ENCODE results near the gene CROT.
"Not testable (repeated sequence)": the region's sequence is repeated elsewhere in the genome, so short reads cannot be mapped to it uniquely, and the experiment has no call there.

The CROT gene, protein sequence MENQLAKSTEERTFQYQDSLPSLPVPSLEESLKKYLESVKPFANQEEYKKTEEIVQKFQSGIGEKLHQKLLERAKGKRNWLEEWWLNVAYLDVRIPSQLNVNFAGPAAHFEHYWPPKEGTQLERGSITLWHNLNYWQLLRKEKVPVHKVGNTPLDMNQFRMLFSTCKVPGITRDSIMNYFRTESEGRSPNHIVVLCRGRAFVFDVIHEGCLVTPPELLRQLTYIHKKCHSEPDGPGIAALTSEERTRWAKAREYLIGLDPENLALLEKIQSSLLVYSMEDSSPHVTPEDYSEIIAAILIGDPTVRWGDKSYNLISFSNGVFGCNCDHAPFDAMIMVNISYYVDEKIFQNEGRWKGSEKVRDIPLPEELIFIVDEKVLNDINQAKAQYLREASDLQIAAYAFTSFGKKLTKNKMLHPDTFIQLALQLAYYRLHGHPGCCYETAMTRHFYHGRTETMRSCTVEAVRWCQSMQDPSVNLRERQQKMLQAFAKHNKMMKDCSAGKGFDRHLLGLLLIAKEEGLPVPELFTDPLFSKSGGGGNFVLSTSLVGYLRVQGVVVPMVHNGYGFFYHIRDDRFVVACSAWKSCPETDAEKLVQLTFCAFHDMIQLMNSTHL

DNA sequence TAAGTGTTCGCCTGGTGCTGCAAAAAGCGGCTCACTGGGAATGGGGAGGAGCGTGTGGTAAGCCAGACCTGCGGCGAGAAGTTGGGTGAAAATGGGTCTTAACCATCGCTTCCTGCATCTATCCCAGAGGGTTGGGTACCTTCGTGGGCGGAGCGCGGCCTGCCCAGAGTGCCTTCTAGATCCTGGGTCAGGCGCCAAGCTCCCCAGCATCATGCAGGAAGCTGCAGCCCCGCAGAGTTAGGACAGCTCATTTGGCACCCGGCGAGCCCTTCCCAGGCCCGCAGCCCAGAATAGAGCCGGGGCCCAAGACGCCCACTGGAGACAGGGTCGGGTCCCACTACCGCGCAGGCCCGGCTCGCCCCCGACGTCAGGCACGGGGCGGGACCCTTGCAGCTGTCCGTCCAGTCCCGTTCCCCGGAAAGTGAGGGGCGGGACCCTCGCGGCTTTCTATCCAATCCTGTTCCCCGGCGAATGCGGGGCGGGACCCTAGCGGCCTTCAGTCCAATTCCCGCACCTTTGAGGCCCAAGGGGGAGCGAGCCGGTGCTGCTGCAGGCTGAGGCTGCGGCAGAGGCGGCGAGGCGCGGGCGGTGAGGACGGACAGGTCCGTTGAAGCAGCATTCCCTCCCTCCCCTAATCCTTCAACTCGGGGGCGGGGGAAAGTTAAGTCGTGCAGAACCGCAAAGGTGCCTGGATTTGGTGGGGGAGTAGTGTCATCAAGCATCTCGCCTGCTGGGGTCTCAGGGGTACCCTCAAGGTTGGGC lies at the start of gene CROT:
CROT (plus strand) TSS at position 499 of the 762 bp plus-strand sequence. CDS start 3,405 bp downstream, outside the sequence.
- no peaks in the 10 kb centered on the region for H3K27me3 Mint-ChIP-seq
- peak within 1 kb of the TSS; percentile 98 for H3K4me3 Mint-ChIP-seq
- peaks cover 27% of the 10 kb centered on the region for H3K36me3 Mint-ChIP-seq (ENCODE audit: low read depth)
- peaks cover 49% of the 10 kb centered on the region for H3K4me1 Mint-ChIP-seq (ENCODE audit: low read depth)
- peak within 1 kb of the TSS; percentile 91 for H3K27ac Mint-ChIP-seq
- H3K9me3 Mint-ChIP-seq: no peaks in the 10 kb centered on the region

DNA sequence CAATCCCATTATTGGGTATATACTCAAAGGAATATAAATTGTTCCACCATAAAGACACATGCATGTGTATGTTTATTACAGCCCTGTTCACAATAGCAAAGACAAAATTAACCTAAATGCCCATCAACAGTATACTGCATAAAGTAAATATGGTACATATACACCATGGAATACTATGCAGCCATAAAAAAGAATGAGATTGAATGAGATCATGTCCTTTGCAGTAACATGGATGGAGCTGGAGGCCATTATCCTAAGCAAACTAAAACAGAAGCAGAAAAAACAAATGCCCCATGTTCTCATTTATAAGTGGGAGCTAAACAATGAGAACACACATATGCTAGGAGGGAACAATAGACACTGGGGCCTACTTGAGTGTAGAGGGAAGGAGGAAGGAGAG lies 44.7 kb upstream of the CROT start:
- no peak overlapping the region for H3K27ac Mint-ChIP-seq
- peaks cover 9% of the 10 kb centered on the region for H3K27me3 Mint-ChIP-seq
- H3K4me1 Mint-ChIP-seq (ENCODE audit: low read depth): no peaks in the 10 kb centered on the region
- H3K9me3 Mint-ChIP-seq: peaks cover 8% of the 10 kb centered on the region
- H3K4me3 Mint-ChIP-seq: no peak overlapping the region
- no peaks in the 10 kb centered on the region for H3K36me3 Mint-ChIP-seq (ENCODE audit: low read depth)

DNA sequence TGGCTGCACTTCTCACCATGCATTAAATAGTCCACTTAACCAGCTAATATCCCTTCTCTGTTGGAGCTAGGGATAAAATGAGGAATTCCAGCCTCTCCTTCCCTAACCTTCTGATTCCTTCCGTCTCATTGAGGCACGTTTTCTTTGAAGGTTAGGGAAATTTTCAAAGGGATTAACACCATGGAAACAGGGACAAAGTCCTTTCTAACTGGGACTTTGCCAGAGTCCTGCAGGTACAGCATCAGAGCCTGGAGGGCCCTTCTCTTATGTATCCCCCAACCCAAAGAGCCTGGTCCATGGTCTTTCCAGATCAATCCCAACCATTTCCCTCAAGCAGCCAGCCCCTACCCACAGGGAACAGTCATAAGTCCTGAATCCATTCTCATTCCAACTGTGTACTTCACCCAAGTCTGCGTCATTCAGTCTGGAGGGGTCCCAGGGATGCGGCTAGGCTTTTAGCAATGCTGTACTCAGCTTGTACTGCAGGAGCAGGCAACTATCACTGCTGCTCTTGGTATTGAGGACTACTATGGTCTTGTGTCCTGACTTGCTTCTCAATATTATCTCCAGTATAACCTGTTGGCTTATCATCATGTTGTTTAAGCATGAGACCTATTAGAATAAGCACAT lies 34.6 kb upstream of the CROT start:
- no peak overlapping the region for H3K27ac Mint-ChIP-seq
- H3K4me3 Mint-ChIP-seq: no peak overlapping the region

DNA sequence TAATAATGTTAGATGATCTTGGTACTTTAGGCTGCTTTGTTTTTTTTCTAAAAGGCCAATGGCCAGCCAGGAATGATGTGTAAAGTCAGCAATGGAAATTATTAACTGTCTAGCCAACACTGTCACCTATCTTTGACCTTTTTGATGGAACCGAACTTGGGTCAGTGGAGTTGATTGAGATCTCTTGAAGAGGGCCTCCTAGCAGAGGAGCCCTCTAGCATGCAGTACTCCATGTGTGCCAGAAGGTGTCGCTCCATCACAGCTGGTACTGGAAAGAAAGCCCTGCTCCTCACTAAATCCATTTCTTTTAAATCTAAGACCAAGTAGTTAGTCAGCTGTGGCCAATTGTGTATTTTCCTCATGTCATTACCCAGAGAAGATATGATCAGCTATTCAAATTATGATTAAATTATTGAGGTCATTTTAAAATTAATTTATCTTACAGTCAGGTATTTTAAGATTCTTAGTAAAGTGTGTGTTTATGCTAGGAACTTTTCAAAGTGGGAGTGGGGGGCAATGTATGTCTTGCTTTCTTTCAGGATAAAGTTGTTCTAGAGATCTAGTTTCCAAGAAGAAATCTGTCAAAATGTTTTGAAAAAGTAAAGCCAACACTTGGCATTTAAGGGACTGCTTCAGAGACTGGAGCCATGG lies 33.1 kb upstream of the CROT start:
- Mint-ChIP-seq H3K27me3 (no peaks in the 10 kb centered on the region), H3K9me3 (no peaks in the 10 kb centered on the region), H3K4me1 (ENCODE audit: low read depth) (peaks cover 12% of the 10 kb centered on the region), H3K36me3 (ENCODE audit: low read depth) (no peaks in the 10 kb centered on the region), H3K4me3 (no peak overlapping the region), H3K27ac (no peak overlapping the region)

More for the DNA sequence above, 34.6 kb upstream of the CROT start:
- H3K9me3 Mint-ChIP-seq: no peaks in the 10 kb centered on the region
- no peaks in the 10 kb centered on the region for H3K4me1 Mint-ChIP-seq (ENCODE audit: low read depth)
- no peaks in the 10 kb centered on the region for H3K36me3 Mint-ChIP-seq (ENCODE audit: low read depth)
- peaks cover 9% of the 10 kb centered on the region for H3K27me3 Mint-ChIP-seq

DNA sequence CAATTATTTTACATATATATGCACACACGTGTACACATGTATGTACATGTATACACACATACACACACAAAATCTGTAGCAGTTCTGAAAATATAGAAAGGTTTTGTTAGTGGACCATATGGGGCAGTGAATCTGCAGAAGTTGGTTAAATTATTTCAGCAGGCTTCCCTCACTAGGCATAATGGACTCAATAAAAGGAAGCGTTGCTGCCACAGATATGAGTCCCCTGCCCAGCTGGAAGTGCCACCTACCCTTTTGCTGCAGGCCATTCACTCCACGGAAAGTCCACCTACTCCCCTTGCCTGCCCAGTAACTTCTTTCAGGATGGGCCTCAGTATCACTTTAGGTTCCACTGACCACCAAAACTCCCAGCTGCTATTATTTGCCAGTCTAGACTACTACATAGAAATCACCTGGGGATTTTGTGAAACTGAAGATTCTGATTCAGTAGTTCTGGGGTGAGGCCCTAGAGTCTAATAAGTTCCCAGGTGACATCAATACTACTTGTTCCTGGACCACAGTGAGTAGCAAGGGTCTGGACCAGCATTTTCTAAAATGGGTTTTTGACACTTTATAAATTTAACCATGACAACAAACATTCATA lies 29.3 kb upstream of the CROT start:
- Mint-ChIP-seq H3K27ac (no peak overlapping the region), H3K27me3 (no peaks in the 10 kb centered on the region), H3K9me3 (no peaks in the 10 kb centered on the region), H3K4me1 (ENCODE audit: low read depth) (peaks cover 12% of the 10 kb centered on the region), H3K36me3 (ENCODE audit: low read depth) (no peaks in the 10 kb centered on the region), H3K4me3 (no peak overlapping the region)

DNA sequence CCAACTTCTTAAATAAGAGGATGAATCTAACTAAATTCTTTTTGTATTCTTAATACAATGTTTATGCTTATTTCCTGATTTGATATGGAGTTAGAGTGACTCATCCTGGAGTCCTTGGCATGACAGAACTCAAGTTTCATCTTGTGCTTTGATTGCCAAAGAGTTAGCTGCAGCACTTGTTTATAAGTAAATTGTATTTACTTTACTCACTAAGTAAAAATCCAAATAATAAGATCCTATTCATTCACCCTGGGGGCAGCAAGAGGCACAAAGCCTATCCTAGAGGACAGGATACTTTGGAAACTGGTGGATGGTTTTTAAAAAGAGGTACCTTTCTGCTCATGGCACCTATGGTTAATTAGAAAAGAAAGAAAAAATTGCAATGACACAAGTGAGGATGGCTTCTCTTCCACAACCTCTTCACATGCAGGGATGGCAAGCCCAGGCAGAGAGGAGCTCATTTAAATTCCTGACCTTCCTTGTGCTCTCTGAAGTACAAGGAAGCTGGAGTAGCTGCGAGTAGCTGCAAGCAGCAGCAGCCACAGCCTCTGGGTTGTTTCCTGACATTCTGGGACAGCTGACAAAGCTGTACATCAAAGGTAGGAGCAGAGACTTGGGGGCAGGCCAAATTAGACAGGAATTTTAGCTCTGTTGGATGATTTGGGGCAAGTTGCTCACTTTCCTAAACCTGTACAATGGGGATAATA lies 28.5 kb upstream of the CROT start:
- Mint-ChIP-seq H3K27ac (no peak overlapping the region), H3K4me1 (ENCODE audit: low read depth) (peaks cover 12% of the 10 kb centered on the region)

DNA sequence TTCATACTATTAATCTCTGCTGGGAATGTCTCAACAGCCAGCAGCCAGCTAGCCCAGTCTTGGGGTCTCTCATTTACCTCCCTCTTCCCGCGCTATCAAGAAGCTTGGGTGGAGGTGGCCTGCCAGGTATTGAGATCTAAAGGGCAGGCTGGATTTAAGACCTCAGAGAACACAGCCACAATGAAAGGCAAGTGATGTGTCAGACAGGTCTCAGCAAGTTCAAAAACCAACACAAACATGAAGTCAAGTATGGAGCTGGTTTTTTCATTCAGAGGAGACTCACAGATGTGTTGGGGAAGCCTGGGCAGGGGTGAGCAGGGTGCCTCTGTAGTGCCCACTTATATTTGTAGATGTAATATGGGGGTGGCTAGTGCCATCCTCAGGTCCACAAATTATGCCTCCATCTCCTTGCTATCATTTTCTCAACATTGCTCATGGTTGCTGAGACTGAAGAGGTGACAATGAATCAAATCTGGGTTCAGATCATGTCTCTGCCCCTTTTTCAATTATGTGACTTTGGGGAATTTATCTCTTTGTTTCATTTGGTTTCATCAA lies 27.7 kb upstream of the CROT start:
- H3K27ac Mint-ChIP-seq: no peak overlapping the region
- no peaks in the 10 kb centered on the region for H3K9me3 Mint-ChIP-seq
- H3K27me3 Mint-ChIP-seq: no peaks in the 10 kb centered on the region
- H3K4me3 Mint-ChIP-seq: no peak overlapping the region
- H3K4me1 Mint-ChIP-seq (ENCODE audit: low read depth): peaks cover 12% of the 10 kb centered on the region
- peaks cover 3% of the 10 kb centered on the region for H3K36me3 Mint-ChIP-seq (ENCODE audit: low read depth)

More for the DNA sequence above, 28.5 kb upstream of the CROT start:
- H3K36me3 Mint-ChIP-seq (ENCODE audit: low read depth): no peaks in the 10 kb centered on the region
- no peaks in the 10 kb centered on the region for H3K27me3 Mint-ChIP-seq
- no peaks in the 10 kb centered on the region for H3K9me3 Mint-ChIP-seq
- no peak overlapping the region for H3K4me3 Mint-ChIP-seq

DNA sequence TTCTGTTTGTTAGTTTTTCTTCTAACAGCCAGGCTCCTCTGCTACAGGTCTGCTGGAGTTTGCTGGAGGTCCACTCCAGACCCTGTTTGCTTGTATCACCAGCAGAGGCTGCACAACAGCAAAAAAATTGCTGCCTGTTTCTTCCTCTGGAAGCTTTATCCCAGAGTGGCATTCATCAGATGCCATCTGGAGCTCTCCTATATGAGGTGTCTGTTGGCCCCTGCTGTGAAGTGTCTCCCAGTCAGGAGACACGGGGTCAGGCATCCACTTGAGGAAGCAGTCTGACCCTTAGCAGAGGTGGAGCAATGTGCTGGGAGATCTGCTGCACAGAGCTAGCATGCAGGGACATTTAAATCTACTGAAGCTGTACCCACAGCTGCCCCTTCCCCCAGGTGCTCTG lies 26.7 kb upstream of the CROT start:
- no peak overlapping the region for H3K27ac Mint-ChIP-seq
- H3K27me3 Mint-ChIP-seq: no peaks in the 10 kb centered on the region
- H3K4me3 Mint-ChIP-seq: no peak overlapping the region
- no peaks in the 10 kb centered on the region for H3K9me3 Mint-ChIP-seq
- H3K4me1 Mint-ChIP-seq (ENCODE audit: low read depth): peaks cover 12% of the 10 kb centered on the region
- peaks cover 4% of the 10 kb centered on the region for H3K36me3 Mint-ChIP-seq (ENCODE audit: low read depth)

DNA sequence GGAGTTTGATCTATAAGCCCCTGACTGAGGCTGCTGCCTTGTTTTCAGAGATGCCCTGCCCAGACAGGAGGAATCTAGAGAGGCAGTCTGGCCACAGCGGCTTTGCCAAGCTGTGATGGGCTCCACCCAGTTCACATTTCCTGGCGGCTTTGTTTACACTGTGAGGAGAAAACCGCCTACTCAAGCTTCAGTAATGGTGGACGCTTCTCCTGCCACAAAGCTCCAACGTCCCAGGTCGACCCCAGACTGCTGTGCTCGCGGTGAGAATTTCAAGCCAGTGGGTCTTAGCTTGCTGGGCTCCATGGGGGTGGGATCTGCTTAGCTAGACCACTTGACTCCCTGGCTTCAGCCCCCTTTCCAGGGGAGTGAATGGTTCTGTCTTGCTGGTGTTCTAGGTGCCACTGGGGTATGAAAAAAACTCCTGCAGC lies 26.3 kb upstream of the CROT start:
- not testable (repeated sequence) for H3K27ac Mint-ChIP-seq; H3K36me3 Mint-ChIP-seq (ENCODE audit: low read depth); H3K27me3 Mint-ChIP-seq; H3K9me3 Mint-ChIP-seq; H3K4me3 Mint-ChIP-seq
- H3K4me1 Mint-ChIP-seq (ENCODE audit: low read depth): peaks cover 12% of the 10 kb centered on the region

DNA sequence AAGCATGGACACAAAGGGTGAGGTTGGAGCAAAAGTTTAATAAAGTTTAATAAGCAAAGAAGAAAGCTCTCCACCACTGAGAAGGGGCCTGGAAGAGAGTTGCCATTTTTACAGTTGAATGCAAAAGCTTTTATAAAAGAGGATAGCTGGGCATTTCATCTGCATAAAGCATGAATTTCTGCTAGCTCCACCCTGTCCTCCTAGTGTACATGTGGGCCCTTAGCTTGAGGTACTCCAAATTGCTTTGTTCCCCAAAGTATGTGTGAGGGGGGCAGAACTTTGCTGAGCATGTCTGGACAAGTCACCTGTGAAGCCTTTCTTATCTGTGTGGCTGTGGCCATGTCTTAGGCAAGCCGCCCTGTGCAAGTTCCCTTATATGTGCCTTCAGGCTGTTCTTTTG lies 22.6 kb upstream of the CROT start:
- no peaks in the 10 kb centered on the region for H3K27me3 Mint-ChIP-seq
- peaks cover 11% of the 10 kb centered on the region for H3K9me3 Mint-ChIP-seq
- H3K4me3 Mint-ChIP-seq: no peak overlapping the region
- H3K27ac Mint-ChIP-seq: no peak overlapping the region
- no peaks in the 10 kb centered on the region for H3K4me1 Mint-ChIP-seq (ENCODE audit: low read depth)
- H3K36me3 Mint-ChIP-seq (ENCODE audit: low read depth): peaks cover 19% of the 10 kb centered on the region

DNA sequence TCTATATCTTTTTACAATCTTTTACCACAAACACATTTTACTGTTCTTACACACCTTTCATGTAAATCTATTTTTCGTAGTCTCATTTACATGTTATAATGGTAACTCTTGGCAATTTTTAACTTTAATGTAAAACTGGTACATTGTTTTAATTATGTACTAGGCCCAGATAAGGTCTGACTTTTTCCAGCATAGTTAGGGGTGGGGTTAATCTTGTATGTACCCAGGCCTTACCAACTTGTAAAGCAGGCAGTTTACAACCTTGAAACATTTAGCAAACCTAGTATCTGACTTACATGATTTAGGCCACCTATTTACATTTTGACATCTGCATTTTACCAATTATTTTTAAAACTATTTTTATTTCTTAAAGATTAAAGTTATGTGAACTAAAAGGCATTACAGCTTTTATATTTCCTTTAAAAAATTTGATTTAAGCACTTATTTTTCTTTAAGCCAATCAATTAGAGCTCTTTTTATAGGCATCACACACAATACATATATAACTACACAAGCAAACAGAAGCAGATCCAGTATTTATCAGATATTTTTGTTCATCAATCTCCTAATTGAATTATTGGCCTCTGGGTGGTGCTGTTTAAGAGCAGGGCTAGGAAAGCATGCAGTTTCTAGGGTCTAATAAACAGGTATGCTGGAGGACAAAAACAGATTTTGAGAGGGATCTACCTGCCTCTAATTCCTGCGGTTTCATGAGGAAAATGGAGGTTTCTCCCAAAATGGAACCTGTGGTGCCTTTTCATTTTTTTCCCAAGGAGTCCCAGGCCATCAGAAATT lies 19.7 kb upstream of the CROT start:
- H3K4me3 Mint-ChIP-seq: no peak overlapping the region
- H3K27me3 Mint-ChIP-seq: no peaks in the 10 kb centered on the region
- H3K9me3 Mint-ChIP-seq: peaks cover 21% of the 10 kb centered on the region
- H3K4me1 Mint-ChIP-seq (ENCODE audit: low read depth): no peaks in the 10 kb centered on the region
- no peak overlapping the region for H3K27ac Mint-ChIP-seq
- H3K36me3 Mint-ChIP-seq (ENCODE audit: low read depth): peaks cover 43% of the 10 kb centered on the region

DNA sequence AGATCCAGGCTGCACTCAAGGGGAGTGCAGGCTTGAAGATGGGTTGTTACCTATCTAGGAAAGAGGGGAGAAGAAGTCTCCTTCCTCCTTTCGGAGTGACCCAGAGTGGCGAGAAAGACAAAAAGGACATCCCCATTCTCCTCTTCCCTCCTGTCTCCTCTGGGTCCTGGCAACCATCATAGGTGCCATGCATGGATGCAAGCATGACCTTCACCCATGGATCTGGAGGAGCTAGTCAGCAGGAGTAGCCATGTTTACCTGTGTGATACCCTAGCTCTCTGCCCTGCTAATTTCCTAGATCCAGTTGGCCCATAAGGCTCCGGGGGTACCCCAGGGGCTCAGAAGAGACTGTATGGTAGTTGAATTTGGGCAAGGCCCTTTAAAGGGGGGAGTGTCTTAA lies 17.2 kb upstream of the CROT start:
- Mint-ChIP-seq H3K27me3 (no peaks in the 10 kb centered on the region), H3K36me3 (ENCODE audit: low read depth) (peaks cover 55% of the 10 kb centered on the region), H3K9me3 (peaks cover 21% of the 10 kb centered on the region), H3K4me1 (ENCODE audit: low read depth) (no peaks in the 10 kb centered on the region), H3K27ac (no peak overlapping the region), H3K4me3 (no peak overlapping the region)

DNA sequence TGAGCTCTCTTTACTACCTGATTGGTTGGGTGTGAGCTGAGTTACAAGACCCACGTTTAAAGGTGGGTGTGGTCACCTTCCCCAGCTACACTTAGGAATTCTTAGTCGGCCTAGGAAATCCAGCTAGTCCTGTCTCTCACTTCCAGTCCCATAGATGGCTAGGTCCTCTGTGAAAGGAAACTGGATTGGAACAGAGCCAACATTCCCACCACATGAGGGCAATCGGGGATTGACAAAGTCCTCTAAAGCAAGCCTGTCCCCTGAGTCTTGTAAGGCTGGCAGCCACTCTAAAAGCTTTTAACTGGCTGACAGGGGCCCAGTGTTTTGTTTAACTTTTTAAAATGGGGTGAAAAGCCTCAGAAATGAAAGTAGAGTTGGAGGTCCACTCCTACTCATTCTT lies 15.1 kb upstream of the CROT start:
- Mint-ChIP-seq H3K9me3 (peaks cover 24% of the 10 kb centered on the region), H3K36me3 (ENCODE audit: low read depth) (peaks cover 62% of the 10 kb centered on the region), H3K27ac (no peak overlapping the region), H3K4me1 (ENCODE audit: low read depth) (no peaks in the 10 kb centered on the region), H3K4me3 (no peak overlapping the region), H3K27me3 (no peaks in the 10 kb centered on the region)
